ENCODE results near the gene EBF4. TPM values are rescaled to one million over a fixed set of nuclear protein-coding genes. Genes with fewer than 3 reads are reported as not detected.

The EBF4 gene
- total RNA-seq, 2 experiments from 2014 or later: 2.7 to 2.9 TPM

GRCh38 chr20:2751347-2751877, 58.8 kb downstream of the EBF4 start:
- no peaks in the 10 kb centered on the region for H3K9me3 Mint-ChIP-seq
- CTCF ChIA-PET: interaction anchor here (1.1 to 2.5 kb wide), 6 partner anchors 8 to 64 kb away, joined by 3 to 21 read pairs (median 9); no protein-coding TSS in a partner anchor
- POLR2A ChIA-PET: interaction anchor here (1.4 to 2.2 kb wide), 2 partner anchors 63 to 122 kb away, joined by 3 to 6 read pairs; partner anchors contain the start of gene PTPRA

DNA sequence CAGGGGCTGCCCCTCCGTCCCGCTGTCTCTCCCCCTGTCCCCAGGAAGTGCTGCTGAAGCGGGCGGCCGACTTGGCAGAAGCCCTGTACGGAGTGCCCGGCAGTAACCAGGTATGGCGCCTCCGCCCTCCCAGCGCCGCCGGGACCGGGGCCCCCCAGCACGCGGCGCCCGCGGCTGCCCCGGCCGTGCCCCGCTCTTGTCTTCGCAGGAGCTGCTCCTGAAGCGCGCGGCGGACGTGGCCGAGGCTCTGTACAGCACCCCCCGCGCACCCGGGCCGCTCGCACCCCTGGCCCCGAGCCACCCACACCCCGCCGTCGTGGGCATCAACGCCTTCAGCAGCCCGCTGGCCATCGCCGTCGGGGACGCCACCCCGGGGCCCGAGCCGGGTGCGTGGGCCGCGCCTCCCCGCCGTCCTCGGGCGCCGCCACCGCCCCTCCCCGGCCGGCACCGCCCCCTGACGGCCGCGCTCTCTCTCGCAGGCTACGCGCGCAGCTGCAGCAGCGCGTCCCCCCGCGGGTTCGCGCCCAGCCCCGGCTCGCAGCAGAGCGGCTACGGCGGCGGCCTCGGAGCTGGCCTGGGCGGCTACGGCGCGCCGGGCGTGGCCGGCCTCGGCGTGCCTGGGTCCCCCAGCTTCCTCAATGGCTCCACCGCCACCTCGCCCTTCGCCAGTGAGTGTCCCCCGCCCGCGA, 59.4 kb downstream of the EBF4 start:
- H3K27me3 Mint-ChIP-seq: peaks cover 67% of the 10 kb centered on the region
- no peak overlapping the region for H3K4me3 Mint-ChIP-seq
- ChIA-PET CTCF (interaction anchor here (1.1 to 2.5 kb wide), 7 partner anchors 9 to 93 kb away, joined by 3 to 21 read pairs (median 5); no protein-coding TSS in a partner anchor), POLR2A (interaction anchor here (1.5 to 2.2 kb wide), 2 partner anchors 10 to 63 kb away, joined by 3 to 6 read pairs; no protein-coding TSS in a partner anchor)
- H3K36me3 Mint-ChIP-seq (ENCODE audit: low read depth): no peaks in the 10 kb centered on the region
- no peaks in the 10 kb centered on the region for H3K9me3 Mint-ChIP-seq
- peaks cover 27% of the 10 kb centered on the region for H3K4me1 Mint-ChIP-seq
- H3K27ac Mint-ChIP-seq: no peak overlapping the region
- peak; percentile 51 for DNase-seq

More at GRCh38 chr20:2751347-2751877, 58.8 kb downstream of the EBF4 start:
- Mint-ChIP-seq H3K27me3 (peaks cover 61% of the 10 kb centered on the region), H3K4me3 (peak overlapping the region; percentile 48), H3K4me1 (peaks cover 25% of the 10 kb centered on the region), H3K27ac (no peak overlapping the region), H3K36me3 (ENCODE audit: low read depth) (no peaks in the 10 kb centered on the region)
- no peak for DNase-seq

DNA sequence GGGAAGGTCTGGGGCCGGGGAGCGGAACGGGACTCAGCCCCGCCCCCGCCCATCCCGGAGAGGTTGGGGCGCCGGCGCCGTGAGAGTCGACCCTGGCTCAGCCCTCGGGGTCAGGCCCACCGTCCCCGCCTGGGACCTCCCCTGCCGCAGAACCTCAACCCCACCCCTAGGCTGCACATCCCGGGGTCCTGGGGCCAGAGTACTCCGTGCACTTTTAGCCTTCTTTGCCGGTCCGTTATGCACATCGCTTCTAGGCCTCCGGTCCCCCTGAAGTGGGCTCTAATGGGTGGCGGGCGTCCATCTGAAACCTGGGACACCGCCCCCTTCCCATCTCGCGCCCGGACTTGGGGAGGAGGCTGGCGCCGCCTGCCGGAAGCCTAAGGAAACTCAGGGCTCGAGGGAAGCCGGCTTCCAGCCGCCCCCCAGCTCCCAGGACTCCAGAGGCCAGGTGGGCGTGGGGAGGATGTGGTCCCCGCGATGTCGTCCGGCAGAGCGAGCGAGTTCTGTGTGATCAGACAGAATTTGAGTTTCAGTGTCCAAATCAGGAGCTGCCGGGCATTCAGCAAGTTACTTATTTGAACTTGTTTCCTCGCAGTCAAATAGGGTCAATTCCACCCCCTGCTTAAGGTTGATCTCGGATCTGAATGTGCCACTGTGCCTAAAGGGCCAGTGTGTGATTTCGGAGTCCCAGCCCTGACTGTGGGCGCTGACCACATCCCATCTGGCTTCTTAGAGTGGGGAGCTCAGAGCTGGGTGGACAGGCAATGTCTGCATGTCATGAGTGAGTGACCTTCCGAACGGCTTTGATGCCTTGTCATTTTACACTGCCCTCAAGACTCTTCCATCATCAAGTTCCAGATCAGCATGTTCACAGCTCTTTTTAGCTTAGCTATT, 60.2 kb downstream of the EBF4 start:
- ChIA-PET POLR2A (interaction anchor here (1.0 to 2.2 kb wide), 4 partner anchors 9 to 99 kb away, joined by 3 to 6 read pairs (median 6); no protein-coding TSS in a partner anchor), CTCF (interaction anchor here (0.8 to 2.5 kb wide), 9 partner anchors 9 to 92 kb away, joined by 3 to 21 read pairs (median 4); partner anchors contain the start of gene IDH3B)
- Mint-ChIP-seq H3K9me3 (no peaks in the 10 kb centered on the region), H3K36me3 (ENCODE audit: low read depth) (no peaks in the 10 kb centered on the region), H3K4me3 (peak overlapping the region; percentile 74), H3K27me3 (peaks cover 63% of the 10 kb centered on the region), H3K27ac (no peak overlapping the region), H3K4me1 (peaks cover 27% of the 10 kb centered on the region)
- DNase-seq: peak; percentile 48

DNA sequence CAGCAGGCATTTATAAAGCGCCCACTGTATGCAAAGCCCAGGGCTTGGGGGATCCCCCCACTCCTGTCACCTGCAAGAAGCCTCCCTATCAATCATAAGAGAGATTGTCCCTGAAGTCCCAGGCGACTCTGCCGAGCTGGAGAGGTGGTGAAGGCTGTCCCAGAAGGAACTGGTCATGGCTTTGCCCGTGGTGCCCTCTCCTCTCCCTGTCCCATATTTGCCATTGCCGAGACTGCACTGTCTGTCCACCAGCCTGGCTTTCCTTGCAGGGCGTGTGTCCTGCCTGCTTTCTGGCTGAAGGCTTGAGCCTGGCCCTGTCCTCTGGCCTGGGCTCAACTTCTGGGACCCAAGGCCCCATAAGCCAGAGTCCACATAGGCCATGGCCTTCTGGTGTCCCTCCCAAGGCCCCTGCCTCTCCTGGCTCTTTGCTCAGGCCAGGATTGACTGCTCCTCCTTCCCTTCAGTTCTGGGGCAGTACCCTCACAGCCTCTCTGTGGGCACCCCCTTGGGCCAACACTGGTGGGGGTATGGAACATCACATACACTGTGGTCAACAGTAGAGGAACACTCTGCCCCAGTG, 61.0 kb downstream of the EBF4 start:
- Mint-ChIP-seq H3K9me3 (no peaks in the 10 kb centered on the region), H3K27ac (no peak overlapping the region), H3K4me3 (peak overlapping the region; percentile 74), H3K27me3 (peaks cover 61% of the 10 kb centered on the region), H3K36me3 (ENCODE audit: low read depth) (no peaks in the 10 kb centered on the region), H3K4me1 (peaks cover 27% of the 10 kb centered on the region)
- POLR2A ChIA-PET: interaction anchor here (0.6 to 2.2 kb wide), 5 partner anchors 9 to 102 kb away, joined by 3 to 6 read pairs (median 5); no protein-coding TSS in a partner anchor
- CTCF ChIA-PET: interaction anchor here (0.8 to 2.5 kb wide), 7 partner anchors 12 to 91 kb away, joined by 3 to 21 read pairs (median 4); partner anchors contain the start of gene IDH3B
- no peak for DNase-seq

GRCh38 chr20:2754424-2754823, 61.8 kb downstream of the EBF4 start:
- H3K27ac Mint-ChIP-seq: no peak overlapping the region
- POLR2A ChIA-PET: interaction anchor here (0.6 kb wide), 1 partner anchor 103 kb away, joined by 3 read pairs; no protein-coding TSS in a partner anchor

GRCh38 chr20:2755451-2756055, 63.0 kb downstream of the EBF4 start:
- peaks cover 52% of the 10 kb centered on the region for H3K27me3 Mint-ChIP-seq
- H3K4me1 Mint-ChIP-seq: peaks cover 21% of the 10 kb centered on the region
- H3K36me3 Mint-ChIP-seq (ENCODE audit: low read depth): no peaks in the 10 kb centered on the region
- H3K4me3 Mint-ChIP-seq: no peak overlapping the region
- POLR2A ChIA-PET: no interaction called here
- no peak for DNase-seq
- CTCF ChIA-PET: interaction anchor here (1.9 kb wide), 1 partner anchor 96 kb away, joined by 8 read pairs; no protein-coding TSS in a partner anchor
- no peaks in the 10 kb centered on the region for H3K9me3 Mint-ChIP-seq
- H3K27ac Mint-ChIP-seq: no peak overlapping the region

More at GRCh38 chr20:2754424-2754823, 61.8 kb downstream of the EBF4 start:
- DNase-seq: no peak
- CTCF ChIA-PET: interaction anchor here (1.3 to 1.9 kb wide), 2 partner anchors 11 to 97 kb away, joined by 5 to 8 read pairs; no protein-coding TSS in a partner anchor
- H3K36me3 Mint-ChIP-seq (ENCODE audit: low read depth): no peaks in the 10 kb centered on the region
- no peak overlapping the region for H3K4me3 Mint-ChIP-seq
- no peaks in the 10 kb centered on the region for H3K9me3 Mint-ChIP-seq
- peaks cover 61% of the 10 kb centered on the region for H3K27me3 Mint-ChIP-seq
- peaks cover 27% of the 10 kb centered on the region for H3K4me1 Mint-ChIP-seq

DNA sequence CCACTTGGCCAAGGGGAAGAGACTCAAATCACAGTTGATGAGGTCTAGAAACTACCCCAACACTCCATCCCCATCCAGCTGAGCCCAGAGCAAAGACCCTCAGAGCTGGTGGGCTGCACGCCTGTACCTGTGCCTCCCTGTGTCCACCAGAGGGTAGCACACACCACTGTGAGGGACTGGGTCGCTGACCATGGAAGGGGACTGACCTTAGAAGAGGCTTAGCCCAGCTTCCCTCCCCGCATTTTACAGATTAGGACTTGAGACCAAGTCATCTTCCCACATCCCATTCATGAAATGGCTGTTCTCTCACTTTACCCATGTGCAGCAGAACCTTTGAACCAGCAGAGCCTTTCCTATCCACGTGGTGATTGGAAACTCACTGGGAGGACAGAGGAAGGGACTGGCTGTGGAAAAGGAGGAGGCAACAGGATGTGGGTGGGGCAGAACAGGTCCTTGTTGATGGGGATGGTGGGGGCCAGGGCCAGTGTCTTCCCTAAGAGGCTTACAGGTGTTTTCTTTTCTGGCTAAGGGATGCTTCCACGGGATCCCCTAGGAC, 63.6 kb downstream of the EBF4 start:
- Mint-ChIP-seq H3K36me3 (ENCODE audit: low read depth) (no peaks in the 10 kb centered on the region), H3K9me3 (no peaks in the 10 kb centered on the region), H3K27me3 (peaks cover 47% of the 10 kb centered on the region), H3K27ac (no peak overlapping the region), H3K4me1 (peaks cover 15% of the 10 kb centered on the region), H3K4me3 (no peak overlapping the region)
- CTCF ChIA-PET: interaction anchor here (1.9 kb wide), 1 partner anchor 96 kb away, joined by 8 read pairs; no protein-coding TSS in a partner anchor
- POLR2A ChIA-PET: no interaction called here
- no peak for DNase-seq

DNA sequence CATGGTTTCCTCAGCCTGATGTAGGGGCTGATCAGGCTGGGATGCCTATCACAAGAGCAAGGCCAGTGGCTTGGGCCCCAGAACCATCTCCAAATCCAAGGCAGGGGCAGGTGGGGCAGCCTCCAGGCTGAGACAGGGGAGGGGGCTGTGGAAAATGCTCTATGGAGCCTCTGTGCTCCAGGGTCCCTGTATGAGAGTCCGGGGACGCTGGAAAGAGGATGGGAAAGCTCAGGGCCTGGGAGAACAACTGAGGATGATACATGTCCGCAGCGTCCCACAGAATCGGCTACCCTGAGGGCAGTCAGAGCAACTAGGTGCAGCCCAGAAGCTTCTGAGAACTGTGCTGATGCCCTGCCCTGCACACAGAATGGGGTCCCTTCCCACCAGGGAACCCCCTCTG, 64.4 kb downstream of the EBF4 start:
- DNase-seq: peak; percentile 3
- ChIA-PET CTCF (interaction anchor here (0.7 kb wide), 1 partner anchor 16 kb away, joined by 3 read pairs; no protein-coding TSS in a partner anchor), POLR2A (no interaction called here)
- Mint-ChIP-seq H3K4me1 (peaks cover 13% of the 10 kb centered on the region), H3K9me3 (no peaks in the 10 kb centered on the region), H3K27me3 (peaks cover 43% of the 10 kb centered on the region), H3K27ac (no peak overlapping the region), H3K4me3 (no peak overlapping the region), H3K36me3 (ENCODE audit: low read depth) (no peaks in the 10 kb centered on the region)

GRCh38 chr20:2757969-2758368, 65.4 kb downstream of the EBF4 start:
- no peaks in the 10 kb centered on the region for H3K9me3 Mint-ChIP-seq

GRCh38 chr20:2759143-2759542, 66.6 kb downstream of the EBF4 start:
- H3K9me3 Mint-ChIP-seq: no peaks in the 10 kb centered on the region
- peaks cover 5% of the 10 kb centered on the region for H3K4me1 Mint-ChIP-seq
- peaks cover 32% of the 10 kb centered on the region for H3K27me3 Mint-ChIP-seq
- no peak for DNase-seq
- no peaks in the 10 kb centered on the region for H3K36me3 Mint-ChIP-seq (ENCODE audit: low read depth)
- H3K4me3 Mint-ChIP-seq: no peak overlapping the region
- CTCF ChIA-PET: no interaction called here
- H3K27ac Mint-ChIP-seq: no peak overlapping the region
- POLR2A ChIA-PET: no interaction called here

More at GRCh38 chr20:2757969-2758368, 65.4 kb downstream of the EBF4 start:
- Mint-ChIP-seq H3K27ac (no peak overlapping the region), H3K27me3 (peaks cover 41% of the 10 kb centered on the region), H3K4me1 (peaks cover 8% of the 10 kb centered on the region), H3K4me3 (no peak overlapping the region), H3K36me3 (ENCODE audit: low read depth) (no peaks in the 10 kb centered on the region)
- DNase-seq: no peak
- ChIA-PET CTCF (interaction anchor here (0.7 kb wide), 1 partner anchor 17 kb away, joined by 3 read pairs; no protein-coding TSS in a partner anchor), POLR2A (no interaction called here)

GRCh38 chr20:2759603-2760296, 67.2 kb downstream of the EBF4 start:
- peaks cover 3% of the 10 kb centered on the region for H3K4me1 Mint-ChIP-seq
- ChIA-PET CTCF (no interaction called here), POLR2A (no interaction called here)
- peaks cover 28% of the 10 kb centered on the region for H3K27me3 Mint-ChIP-seq
- H3K4me3 Mint-ChIP-seq: no peak overlapping the region
- H3K36me3 Mint-ChIP-seq (ENCODE audit: low read depth): no peaks in the 10 kb centered on the region
- no peak overlapping the region for H3K27ac Mint-ChIP-seq
- no peak for DNase-seq
- no peaks in the 10 kb centered on the region for H3K9me3 Mint-ChIP-seq

Measured in activated CD4-positive, alpha-beta memory T cell treated with anti-CD3 and anti-CD28 coated beads, Interleukin-2, amount 10 ng/mL, durations not matched to agents 7 days and 5 days (primary cell).